GM19023 (cell line): ENCODE measurements around the gene ALDOB.
"Not testable (repeated sequence)": the region's sequence is repeated elsewhere in the genome, so short reads cannot be mapped to it uniquely, and the experiment has no call there.

ENCODE experiments used
- ATAC-seq: cut with Tn5 transposase; IDR thresholded peaks from one replicate; pipeline ENCODE4 v1.9.1; 2021; ENCODE audit warnings: mild to moderate bottlenecking, moderate library complexity; ENCODE audit not compliant: unreplicated experiment

Gene ALDOB

DNA sequence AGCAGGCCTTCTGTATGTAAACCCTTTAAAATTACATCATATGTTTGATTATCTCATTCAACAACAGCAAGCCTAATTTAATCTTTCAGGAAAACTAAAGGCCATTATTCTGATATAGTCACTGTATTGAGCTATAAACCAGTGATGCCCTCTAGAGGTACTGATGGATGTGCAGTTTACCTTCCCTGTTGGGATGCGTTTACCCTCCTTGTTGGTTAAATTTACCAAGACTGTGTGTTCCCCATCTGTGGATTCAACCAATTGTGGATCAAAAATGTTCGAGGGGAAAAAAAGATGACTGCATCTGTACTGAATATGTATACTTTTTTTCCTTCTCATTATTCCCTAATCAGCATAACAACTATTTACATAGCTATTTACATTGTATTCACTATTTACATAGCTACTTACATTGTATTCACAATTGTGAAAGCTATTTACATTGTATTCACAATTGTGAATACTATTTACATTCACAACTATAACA is 47.0 kb downstream of the ALDOB start:
- ATAC-seq = no peak

DNA sequence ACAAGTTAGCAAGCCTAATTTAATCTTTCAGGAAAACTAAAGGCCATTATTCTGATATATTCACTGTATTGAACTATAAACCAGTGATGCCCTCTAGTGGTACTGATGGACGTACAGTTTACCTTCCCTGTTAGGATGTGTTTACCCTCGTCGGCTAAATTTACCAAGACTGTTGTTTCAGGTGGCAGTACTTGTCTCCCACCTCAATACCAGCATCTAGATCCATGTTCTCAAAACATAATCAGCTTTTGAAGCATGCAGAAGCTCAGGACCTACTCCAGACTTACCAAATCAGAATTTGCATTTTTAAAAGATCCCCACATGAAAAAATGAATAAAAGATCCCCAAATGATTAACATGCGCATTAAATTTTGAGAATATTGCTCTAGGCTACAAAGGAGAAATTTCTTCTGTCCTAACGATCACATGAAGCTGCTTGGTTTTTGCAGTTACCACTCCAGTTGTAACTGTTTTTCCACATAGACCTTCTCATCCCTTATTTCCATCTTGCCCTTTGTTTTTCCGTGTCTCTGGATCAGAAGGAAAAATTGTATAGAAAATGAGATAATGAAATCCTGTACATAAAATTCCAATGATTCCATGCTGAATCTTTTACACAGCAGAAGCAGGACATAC is 47.6 kb downstream of the ALDOB start:
- ATAC-seq = no peak

DNA sequence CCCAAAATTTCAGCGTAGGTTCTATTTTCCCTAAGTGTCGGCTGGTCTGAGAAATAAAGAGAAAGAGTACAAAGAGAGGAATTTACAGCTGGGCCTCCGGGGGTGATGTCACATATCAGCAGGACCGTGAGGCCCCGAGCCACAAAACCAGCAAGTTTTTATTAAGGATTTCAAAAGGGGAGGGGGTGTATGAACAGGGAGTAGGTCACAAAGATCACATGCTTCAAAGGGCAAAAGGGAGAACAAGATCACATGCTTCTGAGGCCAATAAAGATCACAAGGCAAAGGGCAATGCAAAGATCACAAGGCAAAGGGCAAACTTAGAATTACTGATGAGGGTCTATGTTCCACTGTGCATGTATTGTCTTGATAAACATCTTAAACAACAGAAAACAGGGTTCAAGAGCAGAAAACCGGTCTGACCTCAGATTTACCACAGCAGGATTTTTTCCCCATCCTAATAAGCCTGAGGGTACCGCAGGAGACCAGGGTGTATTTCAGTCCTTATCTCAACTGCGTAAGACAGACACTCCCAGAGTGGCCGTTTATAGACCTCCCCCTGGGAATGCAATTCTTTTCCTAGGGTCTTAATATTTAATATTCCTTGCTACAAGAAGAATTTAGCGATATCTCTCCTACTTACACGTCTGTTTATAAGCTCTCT is 50.6 kb downstream of the ALDOB start, which contains the start of gene BAAT:
Gene BAAT, minus strand, starts transcription at position 134 of the 664 bp plus-strand sequence. CDS start 13,602 bp downstream, outside the sequence.
- not testable (repeated sequence) for ATAC-seq

DNA sequence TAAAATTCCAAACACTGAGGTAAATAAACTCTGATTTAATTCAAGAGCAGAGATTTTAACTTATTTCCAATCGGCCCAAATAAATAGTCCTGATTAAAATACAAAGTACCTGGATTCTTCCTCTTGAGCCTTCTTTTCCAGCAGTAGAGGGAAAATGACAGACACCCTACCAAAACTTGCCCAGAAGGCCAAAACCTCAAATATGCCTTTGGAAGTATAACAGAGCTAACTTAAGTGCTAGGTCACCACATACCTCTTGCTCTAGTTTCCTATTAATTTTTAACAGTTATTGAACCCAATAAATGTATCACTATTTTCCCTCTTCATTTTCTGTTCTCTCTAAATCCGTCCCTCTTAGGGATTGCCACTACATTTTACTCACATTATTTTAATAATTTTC is 52.2 kb downstream of the ALDOB start:
- no peak for ATAC-seq

DNA sequence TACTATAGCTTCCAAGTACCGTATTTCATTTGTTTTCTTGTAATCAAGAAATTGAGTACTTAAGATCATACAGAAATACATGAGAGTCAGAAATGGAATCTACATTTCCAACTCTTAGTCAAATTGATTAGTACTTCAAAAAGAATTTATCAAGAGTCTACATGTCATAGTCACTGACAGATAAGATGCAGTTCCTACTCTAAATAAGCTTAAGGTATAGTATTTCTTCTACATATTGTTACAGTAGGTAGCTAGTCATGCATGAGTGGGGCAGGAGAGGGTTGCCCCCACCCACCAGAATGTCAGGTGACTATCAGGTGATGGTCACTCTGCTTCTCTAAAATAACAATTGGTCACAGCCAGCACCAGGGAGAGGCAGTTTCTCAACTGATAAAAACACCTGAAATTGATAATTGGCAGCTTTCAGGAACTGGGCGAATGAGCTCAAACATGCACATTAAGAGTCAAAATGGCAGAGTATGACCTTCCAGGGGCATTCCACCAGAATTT is 53.7 kb downstream of the ALDOB start:
- no peak for ATAC-seq

DNA sequence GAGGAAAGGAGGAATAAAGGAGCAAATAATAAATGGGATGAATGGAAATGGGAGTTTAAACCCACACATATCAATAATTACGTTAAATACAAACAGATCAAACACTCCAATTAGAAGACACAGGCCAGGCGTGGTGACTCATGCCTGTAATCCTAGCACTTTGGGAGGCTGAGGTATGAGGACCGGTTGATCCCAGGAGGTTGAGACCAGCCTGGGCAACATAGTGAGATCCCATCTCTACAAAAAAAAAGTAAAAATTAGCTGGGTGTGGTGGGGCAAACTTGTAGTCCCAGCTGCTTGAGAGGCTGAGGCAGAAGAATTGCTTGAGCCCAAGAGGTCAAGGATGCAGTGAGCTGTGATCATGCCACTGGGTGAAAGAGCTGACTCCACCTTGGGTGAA is 54.5 kb downstream of the ALDOB start:
- no peak for ATAC-seq

DNA sequence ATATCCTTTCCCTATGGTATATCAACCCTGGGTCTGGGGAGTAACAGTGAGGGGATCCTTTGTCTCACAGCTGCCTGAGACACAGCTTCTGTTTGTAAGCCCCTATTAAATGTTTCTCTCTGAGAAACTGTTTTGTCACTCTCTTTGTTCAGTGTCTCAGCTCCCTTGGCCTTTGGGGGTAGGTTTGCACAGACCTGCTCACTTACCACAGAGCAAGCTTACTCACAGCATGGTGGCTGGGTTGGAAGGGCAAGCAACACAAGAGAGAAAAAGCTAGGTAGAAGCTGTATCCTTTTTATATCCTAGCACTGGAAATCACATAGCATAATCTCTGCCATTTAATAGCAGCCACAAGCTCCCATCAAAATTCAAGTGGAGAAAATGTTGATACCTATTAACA is 55.3 kb downstream of the ALDOB start:
- ATAC-seq = no peak

DNA sequence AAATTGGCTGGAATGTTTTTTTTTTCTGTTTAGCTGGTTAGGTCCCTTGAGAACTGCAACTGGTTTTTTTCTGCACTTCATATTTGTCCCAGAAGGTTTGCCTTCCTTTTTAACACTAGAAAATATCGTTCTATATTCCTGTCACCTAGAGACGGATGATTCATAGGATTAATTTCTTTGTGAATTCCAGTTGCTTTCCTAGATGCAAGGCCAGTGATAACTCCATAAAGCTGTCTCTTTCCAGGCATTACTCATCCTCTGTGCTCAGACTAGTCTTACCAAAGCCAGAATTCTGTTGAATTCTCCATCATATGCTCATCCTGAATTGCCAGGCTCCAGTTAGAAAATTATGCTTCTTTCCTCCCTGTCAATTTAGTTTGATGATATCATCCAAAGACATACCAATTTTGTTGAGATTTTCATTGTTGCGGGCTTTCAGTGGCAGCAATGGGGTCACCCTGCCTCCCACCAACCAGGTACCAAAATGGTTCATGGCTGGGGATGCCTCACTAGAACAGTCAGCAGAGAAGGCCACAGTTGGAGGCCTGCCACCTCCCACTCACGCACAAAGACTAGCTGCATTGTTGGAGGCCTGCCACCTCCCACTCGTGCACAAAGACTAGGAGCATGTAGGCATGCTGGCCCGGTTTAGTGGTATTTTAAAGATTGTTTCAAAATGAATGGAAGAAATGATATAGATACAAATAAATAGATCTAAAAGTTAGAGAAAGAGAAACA is 59.3 kb downstream of the ALDOB start:
- no peak for ATAC-seq

DNA sequence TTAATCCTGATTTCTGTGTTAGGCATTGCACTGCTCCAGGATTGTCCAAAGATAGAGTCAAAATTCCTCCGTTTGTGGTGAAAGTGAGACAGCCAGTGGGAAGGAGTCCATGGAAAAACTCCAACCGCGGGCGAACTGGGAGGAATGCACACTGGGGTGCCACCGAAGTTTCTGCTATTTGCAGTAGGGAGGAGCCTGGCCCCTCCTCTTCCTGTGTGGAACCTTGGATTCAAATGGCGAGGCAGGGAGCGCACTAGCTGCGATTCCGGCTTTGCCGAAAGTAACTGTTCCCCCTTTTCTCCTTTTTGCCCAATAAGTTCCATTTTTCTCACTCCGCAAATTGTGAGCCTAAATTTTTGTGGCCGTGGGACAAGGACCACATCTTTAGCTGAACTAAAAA is 60.0 kb downstream of the ALDOB start:
- ATAC-seq = no peak

DNA sequence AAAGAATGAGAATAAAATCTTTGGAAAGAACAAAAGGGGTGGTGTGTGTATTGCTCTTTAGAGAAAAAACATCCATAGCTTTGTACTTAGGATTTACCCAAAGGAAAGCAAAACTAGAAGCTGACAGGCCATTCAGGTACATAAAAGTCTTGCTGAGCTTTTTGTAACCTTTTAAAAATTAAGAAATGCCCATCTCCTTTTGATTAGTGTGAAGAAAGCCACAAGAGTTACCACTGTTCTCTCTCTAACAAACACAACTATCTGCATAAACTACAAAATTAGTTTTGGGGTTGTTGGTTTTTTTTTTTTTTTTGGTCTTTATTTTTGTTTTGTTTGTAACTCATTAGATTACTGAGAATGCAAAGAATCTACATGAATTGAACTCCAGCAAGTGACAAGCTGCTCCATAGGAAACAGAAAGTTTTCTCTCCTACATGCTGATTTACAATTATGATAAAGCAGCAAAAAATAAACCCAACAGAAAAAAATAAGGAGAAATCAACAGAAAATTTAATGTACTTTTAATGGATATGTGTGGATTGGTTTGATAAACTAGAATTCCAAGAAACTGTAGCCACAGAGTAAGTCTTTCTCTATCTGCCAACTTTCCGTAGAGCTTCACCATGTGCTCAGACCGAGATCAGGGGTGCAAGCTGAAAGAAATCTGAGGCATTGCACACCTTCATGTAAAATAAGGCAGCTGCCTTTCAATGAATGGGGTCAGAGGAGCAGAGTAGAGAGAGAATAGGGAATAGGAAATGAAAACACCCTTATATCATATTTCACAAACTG is 63.1 kb downstream of the ALDOB start:
- ATAC-seq = no peak

DNA sequence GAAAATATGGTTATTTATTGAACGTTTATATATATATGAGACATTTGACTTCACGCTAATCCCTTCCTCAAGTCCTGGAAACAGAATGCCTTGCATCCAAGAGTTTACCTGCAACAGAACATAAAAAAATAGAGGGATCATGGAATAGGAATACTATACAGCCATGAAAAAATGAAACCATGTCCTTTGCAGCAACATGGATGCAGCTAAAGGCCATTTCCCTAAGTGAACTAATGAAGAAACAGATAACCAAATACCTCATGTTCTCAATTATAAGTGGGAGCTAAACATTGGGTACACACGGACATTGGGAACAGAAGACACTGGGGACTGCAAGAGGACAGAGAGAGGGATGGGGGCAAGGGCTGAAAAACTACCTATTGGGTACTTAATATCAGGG is 63.8 kb downstream of the ALDOB start:
- no peak for ATAC-seq
